Measurements from ENCODE around the gene TSKS. TPM values are rescaled to one million over a fixed set of nuclear protein-coding genes. Genes with fewer than 3 reads are reported as not detected.
A peak's percentile ranks its signal among the peaks of the same experiment; 100 is the strongest.

TSKS gene
- total and polyA plus RNA-seq, 2 of the 13 experiments (the other 11 are each of a cell fraction or from before 2014, with no cell fraction given), result 0.03 TPM; not detected in 1

DNA sequence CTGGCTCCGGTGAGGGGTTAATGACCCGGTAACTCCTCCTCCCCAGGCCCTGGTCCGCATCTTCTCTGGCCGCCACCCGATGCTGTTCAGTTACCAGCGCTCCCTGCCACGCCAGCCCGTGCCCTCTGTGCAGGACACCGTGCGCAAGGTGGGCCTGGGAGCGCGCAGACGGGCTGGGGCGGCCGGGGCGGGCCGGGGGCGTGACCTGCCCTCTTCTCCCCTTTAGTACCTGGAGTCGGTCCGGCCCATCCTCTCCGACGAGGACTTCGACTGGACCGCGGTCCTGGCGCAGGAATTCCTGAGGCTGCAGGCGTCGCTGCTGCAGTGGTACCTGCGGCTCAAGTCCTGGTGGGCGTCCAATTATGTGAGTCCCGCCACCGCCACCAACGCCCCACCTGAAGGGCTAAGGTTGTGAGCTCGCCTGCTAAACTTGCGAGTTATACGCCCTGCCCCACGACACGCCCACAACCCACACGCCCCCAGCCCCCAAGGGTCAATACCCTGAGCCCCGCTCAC, 61.8 kb downstream of the TSKS start:
- BruUV-seq (replicated peaks), result no TSS peak
- Histone ChIP-seq H3K79me2 (ENCODE audit: insufficient read depth, low read length) (no peaks in the 10 kb centered on the region), H4K20me1 (ENCODE audit: insufficient read depth, low read length) (no peaks in the 10 kb centered on the region), H3K4me3 (replicated peaks in 1 of 3; ENCODE audit: insufficient read depth in 1 of 3, low read depth in 2 of 3, low read length in 3 of 3) (peak overlapping the region in 1 of 3 experiments; percentile 54; a peak in 1 of 6 replicates), H2AFZ (ENCODE audit: low read length) (no peak overlapping the region), H3K27ac (ENCODE audit: extremely low read length, insufficient read depth, low read length) (no peak overlapping the region), H3K36me3 (replicated peaks in 1 of 2; ENCODE audit: control insufficient read depth in 1 of 2, insufficient read depth in 2 of 2, low read length in 2 of 2) (no peaks in the 10 kb centered on the region), H3K4me1 (ENCODE audit: insufficient read depth, low read length) (peaks cover 19% of the 10 kb centered on the region), H3K9me3 (ENCODE audit: low read length) (no peaks in the 10 kb centered on the region), H3K27me3 (ENCODE audit: control insufficient read depth in 1 of 2, insufficient read depth in 2 of 2, low read length in 2 of 2) (peaks cover 0 to 20% of the 10 kb centered on the region in 2 experiments; a peak in 3 of 5 replicates), H3K4me2 (ENCODE audit: low read depth, low read length) (peak overlapping the region; percentile 49), H3K9ac (ENCODE audit: insufficient read depth, low read depth, low read length) (no peak overlapping the region)
- ChIA-PET CTCF (ENCODE audit: low intra/inter-chr PET ratio, low total read pairs) (no interaction called here), POLR2A (no interaction called here)
- FAIRE-seq (no peak), DNase-seq (ENCODE audit: low spot score) (no peak), ATAC-seq (peak; percentile 74)
- intact Hi-C loops (cut with micrococcal nuclease; ENCODE audit: unreplicated experiment) (no loop called here), in situ Hi-C loops (cut with HindIII; ENCODE audit: extremely low pct_ligation_motif_present, low pct_unique_long_range_greater_than_20kb) (no loop called here)
- WGBS (ENCODE audit: low lambda C conversion rate), result 4% methylated on average over 13 of the region's 40 CpGs
- TF ChIP-seq SETDB1 (CRISPR knock-in tag; IDR thresholded peaks at IDR 0.05; ENCODE audit: borderline replicate concordance) (no peak), ZBTB20 (CRISPR knock-in tag; IDR thresholded peaks at IDR 0.05; ENCODE audit: borderline replicate concordance, low read depth) (no peak), STAG1 (CRISPR knock-in tag; IDR thresholded peaks at IDR 0.05) (peak; percentile 8; the same call in 1 of the 2 replicates), ZBTB38 (CRISPR knock-in tag; IDR thresholded peaks at IDR 0.05) (0 out of 2 replicates have a peak, but pooled peaks have one; percentile 17), ZBTB7B (CRISPR knock-in tag; IDR thresholded peaks at IDR 0.05) (0 out of 2 replicates have a peak, but pooled peaks have one; percentile 15), CBFB (CRISPR knock-in tag; IDR thresholded peaks at IDR 0.05) (no peak), ZNF883 (CRISPR knock-in tag; IDR thresholded peaks at IDR 0.05; ENCODE audit: not compliant biosample characterization) (no peak), MEIS2 (CRISPR knock-in tag; IDR thresholded peaks at IDR 0.05) (0 out of 2 replicates have a peak, but pooled peaks have one; percentile 40), YEATS4 (CRISPR knock-in tag; IDR thresholded peaks at IDR 0.05; ENCODE audit: borderline replicate concordance) (no peak), ARNT (IDR thresholded peaks at IDR 0.05) (no peak), ZSCAN20 (CRISPR knock-in tag; IDR thresholded peaks at IDR 0.05; ENCODE audit: borderline replicate concordance) (no peak), ZNF569 (CRISPR knock-in tag; IDR thresholded peaks at IDR 0.05; ENCODE audit: borderline replicate concordance) (no peak)
- TF ChIP-seq, protein P1, sequence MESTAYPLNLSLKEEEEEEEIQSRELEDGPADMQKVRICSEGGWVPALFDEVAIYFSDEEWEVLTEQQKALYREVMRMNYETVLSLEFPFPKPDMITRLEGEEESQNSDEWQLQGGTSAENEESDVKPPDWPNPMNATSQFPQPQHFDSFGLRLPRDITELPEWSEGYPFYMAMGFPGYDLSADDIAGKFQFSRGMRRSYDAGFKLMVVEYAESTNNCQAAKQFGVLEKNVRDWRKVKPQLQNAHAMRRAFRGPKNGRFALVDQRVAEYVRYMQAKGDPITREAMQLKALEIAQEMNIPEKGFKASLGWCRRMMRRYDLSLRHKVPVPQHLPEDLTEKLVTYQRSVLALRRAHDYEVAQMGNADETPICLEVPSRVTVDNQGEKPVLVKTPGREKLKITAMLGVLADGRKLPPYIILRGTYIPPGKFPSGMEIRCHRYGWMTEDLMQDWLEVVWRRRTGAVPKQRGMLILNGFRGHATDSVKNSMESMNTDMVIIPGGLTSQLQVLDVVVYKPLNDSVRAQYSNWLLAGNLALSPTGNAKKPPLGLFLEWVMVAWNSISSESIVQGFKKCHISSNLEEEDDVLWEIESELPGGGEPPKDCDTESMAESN (CRISPR knock-in tag; conservative IDR thresholded peaks at IDR 0.05), result no peak
- TF ChIP-seq, protein P2, sequence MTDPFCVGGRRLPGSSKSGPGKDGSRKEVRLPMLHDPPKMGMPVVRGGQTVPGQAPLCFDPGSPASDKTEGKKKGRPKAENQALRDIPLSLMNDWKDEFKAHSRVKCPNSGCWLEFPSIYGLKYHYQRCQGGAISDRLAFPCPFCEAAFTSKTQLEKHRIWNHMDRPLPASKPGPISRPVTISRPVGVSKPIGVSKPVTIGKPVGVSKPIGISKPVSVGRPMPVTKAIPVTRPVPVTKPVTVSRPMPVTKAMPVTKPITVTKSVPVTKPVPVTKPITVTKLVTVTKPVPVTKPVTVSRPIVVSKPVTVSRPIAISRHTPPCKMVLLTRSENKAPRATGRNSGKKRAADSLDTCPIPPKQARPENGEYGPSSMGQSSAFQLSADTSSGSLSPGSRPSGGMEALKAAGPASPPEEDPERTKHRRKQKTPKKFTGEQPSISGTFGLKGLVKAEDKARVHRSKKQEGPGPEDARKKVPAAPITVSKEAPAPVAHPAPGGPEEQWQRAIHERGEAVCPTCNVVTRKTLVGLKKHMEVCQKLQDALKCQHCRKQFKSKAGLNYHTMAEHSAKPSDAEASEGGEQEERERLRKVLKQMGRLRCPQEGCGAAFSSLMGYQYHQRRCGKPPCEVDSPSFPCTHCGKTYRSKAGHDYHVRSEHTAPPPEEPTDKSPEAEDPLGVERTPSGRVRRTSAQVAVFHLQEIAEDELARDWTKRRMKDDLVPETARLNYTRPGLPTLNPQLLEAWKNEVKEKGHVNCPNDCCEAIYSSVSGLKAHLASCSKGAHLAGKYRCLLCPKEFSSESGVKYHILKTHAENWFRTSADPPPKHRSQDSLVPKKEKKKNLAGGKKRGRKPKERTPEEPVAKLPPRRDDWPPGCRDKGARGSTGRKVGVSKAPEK (CRISPR knock-in tag; IDR thresholded peaks at IDR 0.05; ENCODE audit: borderline replicate concordance), result no peak
